Mesenchymal stem cell (in vitro differentiated cells and primary cell): ENCODE data around the gene HLCS.

Experiments
- DNase-seq: peaks from one replicate; pipeline ENCODE4 v3.0.0-alpha.2; 2013
- H2AFZ ChIP-seq: one replicate; pipeline ENCODE4 v1.6.1; 2013; ENCODE audit warnings: low read depth, mild to moderate bottlenecking, control low read depth, inconsistent platforms, low read length, moderate library complexity
- H2AK5ac ChIP-seq: 2 replicates; pipeline ENCODE4 v1.6.1; 2013; ENCODE audit warnings: low read length, moderate library complexity, mild to moderate bottlenecking, inconsistent platforms; ENCODE audit not compliant: severe bottlenecking
- H2BK120ac ChIP-seq: one replicate; pipeline ENCODE4 v1.6.1; 2013; ENCODE audit warnings: low read depth, mild to moderate bottlenecking, inconsistent platforms, low read length, moderate library complexity
- H2BK12ac ChIP-seq, 2 experiments: one replicate each; pipeline ENCODE4 v1.6.1; 2013; ENCODE audit warnings: inconsistent platforms in 2 of 2, low read length in 2 of 2, mild to moderate bottlenecking in 2 of 2, moderate library complexity in 2 of 2, control low read depth in 1 of 2
- H2BK15ac ChIP-seq: one replicate; pipeline ENCODE4 v1.6.1; 2013; ENCODE audit warnings: mild to moderate bottlenecking, low read depth, inconsistent platforms; ENCODE audit not compliant: poor library complexity, severe bottlenecking
- H2BK5ac ChIP-seq: 2 replicates; pipeline ENCODE4 v1.6.1; 2013; ENCODE audit warnings: low read depth, mild to moderate bottlenecking, low read length, control low read depth, inconsistent platforms; ENCODE audit not compliant: poor library complexity, severe bottlenecking
- H3K14ac ChIP-seq, 2 experiments: one replicate each; pipeline ENCODE4 v1.6.1; 2013; ENCODE audit warnings: inconsistent platforms in 2 of 2, low read length in 2 of 2, control low read depth in 1 of 2, mild to moderate bottlenecking in 1 of 2, moderate library complexity in 1 of 2
- H3K18ac ChIP-seq, 2 experiments: one replicate each; pipeline ENCODE4 v1.6.1; 2013; ENCODE audit warnings: inconsistent platforms in 2 of 2, low read length in 2 of 2, control low read depth in 1 of 2, low read depth in 1 of 2, mild to moderate bottlenecking in 1 of 2
- H3K23ac ChIP-seq, 2 experiments: one replicate each; pipeline ENCODE4 v1.6.1; 2013; ENCODE audit warnings: inconsistent platforms in 2 of 2, low read length in 2 of 2, mild to moderate bottlenecking in 2 of 2, moderate library complexity in 2 of 2, control low read depth in 1 of 2
- H3K27ac ChIP-seq: 2 replicates; pipeline ENCODE4 v1.5.1; 2013; ENCODE audit warnings: mild to moderate bottlenecking, moderate library complexity, low read length, control low read depth, inconsistent platforms; ENCODE audit not compliant: poor library complexity, severe bottlenecking
- H3K27me3 ChIP-seq, 2 experiments: 2 replicates each; pipeline versions ENCODE4 v1.6.1 to v1.7.0; 2013; ENCODE audit warnings: low read length in 2 of 2, mild to moderate bottlenecking in 2 of 2, moderate library complexity in 2 of 2, control low read depth in 1 of 2, inconsistent platforms in 1 of 2; ENCODE audit not compliant: control insufficient read depth in 1 of 2, insufficient read depth in 1 of 2
- H3K36me3 ChIP-seq, 2 experiments: 2 replicates each; pipeline versions ENCODE4 v1.6.1 to v1.7.0; 2013; ENCODE audit warnings: low read length in 2 of 2, control low read depth in 1 of 2, inconsistent platforms in 1 of 2, low read depth in 1 of 2, mild to moderate bottlenecking in 1 of 2; ENCODE audit not compliant: insufficient read depth in 2 of 2, control insufficient read depth in 1 of 2
- H3K4ac ChIP-seq, 2 experiments: one replicate each; pipeline ENCODE4 v1.6.1; 2013; ENCODE audit warnings: inconsistent platforms in 2 of 2, low read length in 2 of 2, mild to moderate bottlenecking in 2 of 2, moderate library complexity in 2 of 2, control low read depth in 1 of 2, low read depth in 1 of 2
- H3K4me1 ChIP-seq: 2 replicates; pipeline ENCODE4 v1.6.1; 2013; ENCODE audit warnings: low read depth, low read length, control low read depth; ENCODE audit not compliant: control insufficient read depth, insufficient read depth
- H3K4me2 ChIP-seq: 2 replicates; pipeline ENCODE4 v1.6.1; 2013; ENCODE audit warnings: low read length, mild to moderate bottlenecking, inconsistent platforms; ENCODE audit not compliant: poor library complexity, severe bottlenecking
- H3K4me3 ChIP-seq, 2 experiments: 2 replicates each; pipeline versions ENCODE4 v1.5.1 to v1.7.0; 2013; ENCODE audit warnings: low read length in 2 of 2, mild to moderate bottlenecking in 2 of 2, control low read depth in 1 of 2, low read depth in 1 of 2; ENCODE audit not compliant: insufficient read depth in 1 of 2
- H3K79me1 ChIP-seq: replicated peaks from 2 replicates; pipeline ENCODE4 v1.6.1; 2013; ENCODE audit warnings: mild to moderate bottlenecking, control low read depth, low read length, inconsistent platforms; ENCODE audit not compliant: poor library complexity, severe bottlenecking
- H3K9ac ChIP-seq: 2 replicates; pipeline ENCODE4 v1.7.0; 2013; ENCODE audit warnings: mild to moderate bottlenecking, low read length, moderate library complexity
- H3K9me3 ChIP-seq: 2 replicates; pipeline ENCODE4 v1.7.0; 2013; ENCODE audit warnings: mild to moderate bottlenecking, low read length; ENCODE audit not compliant: control insufficient read depth
- H4K8ac ChIP-seq: one replicate; pipeline ENCODE4 v1.6.1; 2013; ENCODE audit warnings: inconsistent platforms, mild to moderate bottlenecking, low read length, moderate library complexity
- H4K91ac ChIP-seq: one replicate; pipeline ENCODE4 v1.6.1; 2013; ENCODE audit warnings: mild to moderate bottlenecking, low read length, inconsistent platforms
- WGBS: methylation state at CpG from one replicate; pipeline ENCODE4 v1.1.7; 2013; ENCODE audit warnings: mixed read lengths; 5-methylcytosine and 5-hydroxymethylcytosine counted together

Gene HLCS

DNA sequence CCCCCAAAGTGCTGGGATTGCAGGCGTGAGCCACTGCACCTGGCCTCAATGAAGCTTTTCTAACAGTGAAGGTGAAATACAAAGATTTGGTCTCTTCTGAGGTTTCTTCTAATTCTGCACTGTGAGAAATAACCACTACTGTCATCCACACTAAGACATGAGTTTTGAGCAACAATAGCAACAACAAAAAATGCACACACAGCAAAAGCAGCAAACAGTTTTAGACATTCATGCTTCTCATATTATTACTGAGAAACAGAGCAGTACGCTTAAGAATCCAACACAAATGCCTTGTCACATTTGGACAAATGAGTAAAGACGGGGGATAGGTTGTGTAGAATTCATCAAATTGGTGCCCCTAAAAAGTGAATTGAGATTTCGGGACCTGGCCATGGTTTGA is 151.2 kb downstream of the HLCS start:
- Histone ChIP-seq H2BK12ac (no peak overlapping the region), H3K4me2 (no peak overlapping the region), H3K9me3 (no peaks in the 10 kb centered on the region), H2AK5ac (no peak overlapping the region), H3K23ac (no peak overlapping the region), H3K18ac (no peak overlapping the region), H3K9ac (no peak overlapping the region), H3K27ac (no peak overlapping the region), H3K27me3 (no peaks in the 10 kb centered on the region), H4K8ac (no peak overlapping the region), H3K36me3 (no peaks in the 10 kb centered on the region), H3K4me1 (peaks cover 1% of the 10 kb centered on the region), H4K91ac (no peak overlapping the region), H3K79me1 (peaks cover 3% of the 10 kb centered on the region), H2BK120ac (no peak overlapping the region), H2BK5ac (no peak overlapping the region), H2BK15ac (no peak overlapping the region), H3K4ac (no peak overlapping the region), H3K4me3 (no peak overlapping the region), H3K14ac (no peak overlapping the region), H2AFZ (no peak overlapping the region)
- DNase-seq, result no peak
- 95% methylated on average over 3 of the region's 4 CpGs for WGBS

DNA sequence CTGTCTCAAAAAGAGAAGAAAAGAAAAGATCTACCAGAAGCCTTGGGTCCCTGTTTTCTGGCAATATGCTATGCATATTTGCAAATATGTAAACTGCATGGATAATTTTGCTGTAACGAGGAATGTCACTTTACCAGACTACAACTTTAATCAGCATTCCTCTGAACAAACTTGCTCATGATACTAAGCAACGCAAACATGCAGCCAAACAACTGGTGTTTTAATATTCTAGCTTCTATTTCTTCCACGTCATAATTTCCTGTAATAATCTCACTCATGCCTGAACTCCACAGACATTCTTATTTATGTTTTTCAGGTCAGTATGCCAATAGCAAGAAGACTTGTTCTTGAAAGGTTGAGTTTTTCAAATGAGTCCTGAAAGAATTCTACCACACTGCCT is 153.4 kb downstream of the HLCS start:
- Histone ChIP-seq H3K23ac (no peak overlapping the region), H3K27me3 (no peaks in the 10 kb centered on the region), H3K14ac (no peak overlapping the region), H2BK12ac (no peak overlapping the region), H2AFZ (no peak overlapping the region), H3K4me2 (no peak overlapping the region), H4K8ac (no peak overlapping the region), H3K9ac (no peak overlapping the region), H3K18ac (no peak overlapping the region), H2AK5ac (no peak overlapping the region), H3K4ac (no peak overlapping the region), H2BK120ac (no peak overlapping the region), H2BK15ac (no peak overlapping the region), H3K4me3 (no peak overlapping the region), H3K36me3 (no peaks in the 10 kb centered on the region), H3K27ac (no peak overlapping the region), H3K79me1 (peaks cover 4% of the 10 kb centered on the region), H4K91ac (no peak overlapping the region), H3K4me1 (peaks cover 4% of the 10 kb centered on the region), H2BK5ac (no peak overlapping the region), H3K9me3 (no peaks in the 10 kb centered on the region)
- WGBS, result 96% methylated on average over 2 of the region's 3 CpGs
- no peak for DNase-seq

DNA sequence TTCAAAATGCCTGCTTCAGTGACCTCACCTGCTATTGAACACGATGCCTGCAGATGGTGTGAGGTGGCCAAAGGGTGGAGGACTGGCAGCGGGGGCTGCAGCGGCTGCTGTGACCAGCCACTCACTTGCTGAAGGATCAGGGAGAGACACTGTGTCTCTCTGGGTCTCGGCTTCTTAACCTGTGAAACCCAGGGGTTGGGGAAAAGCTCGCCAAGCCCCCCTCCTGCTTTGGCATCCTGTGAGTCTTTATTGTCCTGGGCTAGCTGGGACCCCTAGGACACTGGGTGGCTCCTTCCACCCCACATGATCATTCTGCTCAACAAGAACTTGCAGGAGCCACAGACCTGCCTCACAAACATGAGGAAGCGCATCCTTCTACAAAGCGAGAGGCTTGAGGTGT is 154.7 kb downstream of the HLCS start:
- no peak overlapping the region for H3K9ac ChIP-seq

DNA sequence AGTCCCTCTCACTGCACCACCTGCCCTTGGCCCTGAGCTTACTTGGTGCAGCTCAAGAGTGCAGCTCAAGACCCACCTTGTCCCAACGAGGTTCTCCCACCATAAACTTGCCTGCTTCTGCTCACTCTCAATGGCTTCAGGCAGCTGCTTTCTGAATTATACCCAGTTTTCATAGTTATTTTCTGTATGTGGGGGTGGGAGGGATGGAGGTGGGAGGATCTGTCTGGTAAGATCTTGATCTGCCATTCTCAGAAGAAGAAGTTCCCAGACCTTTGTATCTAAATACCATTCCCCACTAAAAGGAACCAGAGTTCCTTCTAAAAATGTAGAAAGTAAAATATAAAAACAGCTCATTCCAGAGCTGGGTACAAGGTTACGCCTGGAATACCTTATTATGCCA is 156.0 kb downstream of the HLCS start:
- Histone ChIP-seq H3K36me3 (no peaks in the 10 kb centered on the region), H2AK5ac (no peak overlapping the region), H3K9ac (no peak overlapping the region), H3K4me2 (no peak overlapping the region), H3K4me3 (no peak overlapping the region), H3K14ac (no peak overlapping the region), H3K4ac (no peak overlapping the region), H2BK120ac (no peak overlapping the region), H3K4me1 (peaks cover 18% of the 10 kb centered on the region), H2BK12ac (no peak overlapping the region), H4K91ac (no peak overlapping the region), H2AFZ (no peak overlapping the region), H3K79me1 (peaks cover 7% of the 10 kb centered on the region), H3K18ac (no peak overlapping the region), H2BK5ac (no peak overlapping the region), H3K9me3 (no peaks in the 10 kb centered on the region), H4K8ac (no peak overlapping the region), H2BK15ac (no peak overlapping the region), H3K27ac (no peak overlapping the region), H3K27me3 (no peaks in the 10 kb centered on the region), H3K23ac (no peak overlapping the region)
- 90% methylated on average over 2 of the region's 2 CpGs for WGBS
- DNase-seq, result no peak

More for the DNA sequence above, 154.7 kb downstream of the HLCS start:
- Histone ChIP-seq H2BK5ac (no peak overlapping the region), H3K4me2 (no peak overlapping the region), H3K18ac (no peak overlapping the region), H2BK120ac (no peak overlapping the region), H3K23ac (no peak overlapping the region), H3K4me1 (peaks cover 12% of the 10 kb centered on the region), H2BK15ac (no peak overlapping the region), H2BK12ac (no peak overlapping the region), H3K27ac (no peak overlapping the region), H2AK5ac (no peak overlapping the region), H4K91ac (no peak overlapping the region), H3K14ac (no peak overlapping the region), H3K9me3 (no peaks in the 10 kb centered on the region), H3K79me1 (peaks cover 4% of the 10 kb centered on the region), H3K27me3 (no peaks in the 10 kb centered on the region), H3K4ac (no peak overlapping the region), H4K8ac (no peak overlapping the region), H3K4me3 (no peak overlapping the region), H3K36me3 (no peaks in the 10 kb centered on the region), H2AFZ (no peak overlapping the region)
- DNase-seq, result no peak
- 92% methylated on average over 6 of the region's 7 CpGs for WGBS
